ENCODE data around the gene AHI1.

- TF ChIP-seq CTCF (IDR thresholded peaks at IDR 0.05; ENCODE audit: insufficient read depth, low read depth, low read length) = no peak
- no peak for TF ChIP-seq EZH2 (IDR thresholded peaks at IDR 0.05; ENCODE audit: insufficient read depth, low read length)
Observed at GRCh38 chr6:135385299-135385698, 112.2 kb downstream of the AHI1 start.

Measured in astrocyte (in vitro differentiated cells and primary cell).